ENCODE data around the gene NOM1. TPM values are rescaled to one million over a fixed set of nuclear protein-coding genes. Genes with fewer than 3 reads are reported as not detected.
"Not testable (repeated sequence)": the region's sequence is repeated elsewhere in the genome, so short reads cannot be mapped to it uniquely, and the experiment has no call there.

NOM1 gene
- polyA plus RNA-seq, 1 of the 3 experiments (the other 2 are of a cell fraction), result 18.1 TPM

DNA sequence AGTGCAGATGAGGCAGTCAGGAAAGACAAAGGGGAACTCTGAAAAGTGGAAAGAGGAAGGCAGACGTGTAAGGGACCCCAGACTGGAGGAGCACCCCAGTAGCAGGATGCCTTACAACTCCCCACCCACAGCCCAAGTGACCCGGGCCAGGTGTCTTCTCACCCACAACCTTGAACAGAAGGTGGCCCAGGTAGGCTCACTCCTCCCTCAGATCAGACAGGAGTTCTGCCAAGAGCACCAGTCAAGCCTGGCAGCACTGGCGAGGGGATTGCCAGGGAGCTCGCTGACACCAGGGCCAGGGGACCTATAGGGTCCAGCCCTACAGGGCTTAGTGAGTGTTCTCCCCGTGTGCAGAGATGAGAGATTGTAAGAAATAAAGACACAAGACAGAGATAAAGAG, 29.4 kb upstream of the NOM1 start:
- H3K9me3 ChIP-seq, result no peaks in the 10 kb centered on the region
- DNase-seq, result no peak
- peaks cover 0 to 3% of the 10 kb centered on the region in 2 experiments; a peak in 1 of 4 replicates for H3K4me1 ChIP-seq (ENCODE audit: control insufficient read depth in 1 of 2, insufficient read depth in 2 of 2, low read depth in 1 of 2, low read length in 1 of 2)
- ChIA-PET CTCF (interaction anchor here (2.0 kb wide), 1 partner anchor 30 kb away, joined by 6 read pairs; the partner anchor contains the start of gene NOM1), POLR2A (no interaction called here)
- H3F3A ChIP-seq (replicated peaks; ENCODE audit: insufficient read depth), result no peaks in the 10 kb centered on the region
- TF ChIP-seq GABPA (IDR thresholded peaks at IDR 0.05; ENCODE audit: low read depth), result no peak
- TF ChIP-seq RCOR1 (IDR thresholded peaks at IDR 0.05; ENCODE audit: low read length), result no peak
- no peak for TF ChIP-seq TEAD4 (IDR thresholded peaks at IDR 0.05; ENCODE audit: borderline replicate concordance, insufficient read depth)
- TF ChIP-seq TCF12 (IDR thresholded peaks at IDR 0.05), result no peak
- TF ChIP-seq MEF2A (IDR thresholded peaks at IDR 0.05; ENCODE audit: borderline replicate concordance, low read depth), result no peak
- TF ChIP-seq TAF1 (IDR thresholded peaks at IDR 0.05; ENCODE audit: borderline replicate concordance, low read depth, low read length), result no peak
- H3K27me3 ChIP-seq (ENCODE audit: insufficient read depth), result peaks cover 10% of the 10 kb centered on the region; the same call in 1 of the 2 replicates
- H3K9me2 ChIP-seq, result no peaks in the 10 kb centered on the region
- H3K79me2 ChIP-seq (ENCODE audit: insufficient read depth), result no peaks in the 10 kb centered on the region
- no peak overlapping the region for H3K4me3 ChIP-seq (ENCODE audit: low read depth in 2 of 2, low read length in 1 of 2)
- H4K20me1 ChIP-seq (ENCODE audit: insufficient read depth), result no peaks in the 10 kb centered on the region
- H3K27ac ChIP-seq (ENCODE audit: low read depth in 2 of 2, low read length in 1 of 2), result no peak overlapping the region
- H3K9ac ChIP-seq, result no peak overlapping the region
- 31% methylated on average over 5 of the region's 5 CpGs for WGBS (ENCODE audit: low lambda C conversion rate)
- no peaks in the 10 kb centered on the region for H3K36me3 ChIP-seq (replicated peaks in 1 of 2; ENCODE audit: control insufficient read depth in 1 of 2, insufficient read depth in 2 of 2, low read length in 1 of 2)
- H2AFZ ChIP-seq (ENCODE audit: low read depth), result no peak overlapping the region
- no peak overlapping the region for H3K4me2 ChIP-seq

DNA sequence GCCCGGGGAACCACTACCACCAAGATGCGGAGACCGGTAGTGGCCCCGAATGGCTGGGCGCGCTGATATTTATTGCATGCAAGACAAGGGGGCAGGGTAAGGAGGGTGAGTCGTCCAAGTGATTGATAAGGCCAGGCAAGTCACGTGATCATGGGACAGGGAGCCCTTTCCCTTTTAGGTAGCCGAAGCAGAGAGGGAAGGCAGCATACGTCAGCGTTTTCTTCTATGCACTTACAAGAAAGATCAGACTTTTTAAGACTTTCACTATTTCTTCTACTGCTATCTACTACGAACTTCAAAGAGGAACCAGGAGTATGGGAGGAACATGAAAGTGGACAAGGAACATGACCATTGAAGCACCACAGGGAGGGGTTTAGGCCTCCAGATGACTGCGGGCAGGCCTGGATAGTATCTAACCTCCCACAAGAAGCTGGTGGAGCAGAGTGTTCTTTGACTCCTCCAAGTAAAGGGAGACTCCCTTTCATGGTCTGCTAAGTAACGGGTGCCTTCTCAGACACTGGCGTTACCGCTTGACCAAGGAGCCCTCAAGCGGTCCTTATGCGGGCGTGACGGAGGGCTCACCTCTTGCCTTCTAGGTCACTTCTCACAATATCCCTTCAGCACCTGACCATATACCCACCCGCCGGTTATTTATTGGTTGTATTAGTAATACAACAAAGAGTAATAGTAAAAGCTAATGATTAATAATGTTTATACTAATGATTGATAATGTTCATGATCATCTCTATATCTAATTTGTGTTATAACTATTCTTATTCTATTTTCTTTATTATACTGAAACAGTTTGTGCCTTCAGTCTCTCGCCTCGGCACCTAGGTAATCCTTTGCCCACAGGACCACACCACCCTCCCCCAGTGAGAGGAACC, 28.8 kb upstream of the NOM1 start:
- DNase-seq; H2AFZ ChIP-seq (ENCODE audit: low read depth); H3K4me1 ChIP-seq (ENCODE audit: control insufficient read depth in 1 of 2, insufficient read depth in 2 of 2, low read depth in 1 of 2, low read length in 1 of 2); H3K9ac ChIP-seq; H3F3A ChIP-seq (replicated peaks; ENCODE audit: insufficient read depth); H4K20me1 ChIP-seq (ENCODE audit: insufficient read depth); H3K36me3 ChIP-seq (replicated peaks in 1 of 2; ENCODE audit: control insufficient read depth in 1 of 2, insufficient read depth in 2 of 2, low read length in 1 of 2); H3K27ac ChIP-seq (ENCODE audit: low read depth in 2 of 2, low read length in 1 of 2); POLR2A ChIA-PET; H3K9me3 ChIP-seq; H3K9me2 ChIP-seq; H3K4me3 ChIP-seq (ENCODE audit: low read depth in 2 of 2, low read length in 1 of 2); H3K4me2 ChIP-seq; H3K79me2 ChIP-seq (ENCODE audit: insufficient read depth): not testable (repeated sequence)
- peaks cover 10% of the 10 kb centered on the region; the same call in 1 of the 2 replicates for H3K27me3 ChIP-seq (ENCODE audit: insufficient read depth)
- CTCF ChIA-PET, result interaction anchor here (2.0 kb wide), 1 partner anchor 29 kb away, joined by 6 read pairs; the partner anchor contains the start of gene NOM1
- 83% methylated on average over 24 of the region's 24 CpGs for WGBS (ENCODE audit: low lambda C conversion rate)

DNA sequence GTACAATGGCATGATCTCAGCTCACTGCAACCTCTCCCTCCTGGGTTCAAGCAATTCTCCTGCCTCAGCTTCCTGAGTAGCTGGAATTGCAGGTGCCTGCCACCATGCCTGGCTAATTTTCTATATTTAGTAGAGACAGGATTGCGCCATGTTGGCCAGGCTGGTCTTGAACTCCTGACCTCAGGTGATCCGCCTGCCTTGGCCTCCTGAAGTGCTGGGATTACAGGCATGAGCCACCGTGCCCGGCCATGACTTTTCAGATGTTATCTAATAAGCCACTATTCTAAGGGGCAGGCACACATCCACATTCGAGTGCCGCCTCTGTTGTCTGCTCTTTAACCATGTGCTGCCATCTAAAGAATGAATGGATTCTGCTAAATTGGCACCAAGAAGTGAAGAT, 27.2 kb upstream of the NOM1 start:
- POLR2A ChIA-PET, result not testable (repeated sequence)
- 75% methylated on average over 6 of the region's 6 CpGs for WGBS (ENCODE audit: low lambda C conversion rate)

DNA sequence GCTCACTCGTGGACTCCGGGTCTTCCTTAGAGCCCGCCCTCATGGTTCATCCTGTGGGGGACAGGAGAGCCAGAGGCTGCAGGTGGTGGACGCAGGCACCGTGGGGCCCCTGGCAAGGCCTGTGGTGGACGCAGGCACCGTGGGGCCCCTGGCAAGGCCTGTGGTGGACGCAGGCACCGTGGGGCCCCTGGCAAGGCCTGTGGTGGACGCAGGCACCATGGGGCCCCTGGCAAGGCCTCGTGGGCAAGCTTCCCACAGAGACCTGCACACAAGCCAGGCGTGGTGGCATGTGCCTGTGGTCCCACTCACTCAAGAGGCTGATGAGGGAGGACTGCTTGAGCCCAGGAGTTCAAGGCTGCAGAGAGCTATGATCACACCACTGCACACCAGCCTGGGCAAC, 23.7 kb upstream of the NOM1 start:
- H3F3A ChIP-seq (replicated peaks; ENCODE audit: insufficient read depth); H3K9ac ChIP-seq; H3K79me2 ChIP-seq (ENCODE audit: insufficient read depth); POLR2A ChIA-PET; DNase-seq; H3K9me3 ChIP-seq; CTCF ChIA-PET; H2AFZ ChIP-seq (ENCODE audit: low read depth); H4K20me1 ChIP-seq (ENCODE audit: insufficient read depth); H3K27me3 ChIP-seq (ENCODE audit: insufficient read depth); H3K4me3 ChIP-seq (ENCODE audit: low read depth in 2 of 2, low read length in 1 of 2); H3K4me2 ChIP-seq; H3K9me2 ChIP-seq; H3K27ac ChIP-seq (ENCODE audit: low read depth in 2 of 2, low read length in 1 of 2); H3K36me3 ChIP-seq (replicated peaks in 1 of 2; ENCODE audit: control insufficient read depth in 1 of 2, insufficient read depth in 2 of 2, low read length in 1 of 2): not testable (repeated sequence)
- H3K4me1 ChIP-seq (ENCODE audit: control insufficient read depth in 1 of 2, insufficient read depth in 2 of 2, low read depth in 1 of 2, low read length in 1 of 2), result peaks cover 0 to 13% of the 10 kb centered on the region in 2 experiments; a peak in 1 of 4 replicates
- WGBS (ENCODE audit: low lambda C conversion rate), result 59% methylated on average over 5 of the region's 12 CpGs

More for the DNA sequence above, 27.2 kb upstream of the NOM1 start:
- H3K79me2 ChIP-seq (ENCODE audit: insufficient read depth); H3K27me3 ChIP-seq (ENCODE audit: insufficient read depth); H2AFZ ChIP-seq (ENCODE audit: low read depth); H3K9ac ChIP-seq; H4K20me1 ChIP-seq (ENCODE audit: insufficient read depth); DNase-seq; H3K4me1 ChIP-seq (ENCODE audit: control insufficient read depth in 1 of 2, insufficient read depth in 2 of 2, low read depth in 1 of 2, low read length in 1 of 2); H3F3A ChIP-seq (replicated peaks; ENCODE audit: insufficient read depth); H3K9me3 ChIP-seq; H3K4me2 ChIP-seq; H3K4me3 ChIP-seq (ENCODE audit: low read depth in 2 of 2, low read length in 1 of 2); H3K27ac ChIP-seq (ENCODE audit: low read depth in 2 of 2, low read length in 1 of 2); H3K36me3 ChIP-seq (replicated peaks in 1 of 2; ENCODE audit: control insufficient read depth in 1 of 2, insufficient read depth in 2 of 2, low read length in 1 of 2); H3K9me2 ChIP-seq: not testable (repeated sequence)
- CTCF ChIA-PET, result interaction anchor here (1.4 kb wide), 1 partner anchor 17 kb away, joined by 3 read pairs; no protein-coding TSS in a partner anchor
